IMR-90 (cell line): ENCODE results near the gene IAPP. TPM values are rescaled to one million over a fixed set of nuclear protein-coding genes. Genes with fewer than 3 reads are reported as not detected.

ENCODE experiments used
- ATAC-seq: fragments of 200-7000 bp; cut with Tn5 transposase; 2 replicates; pipeline ENCODE4 v1.9.1; 2020; ENCODE audit warnings: low read depth, mild to moderate bottlenecking, moderate library complexity
- BruUV-seq: library from RNA; stranded (reverse); fragments of 400-500 nt; replicated peaks from 2 replicates; lab custom pipeline; 2021; lab: Mats Ljungman, UMichigan
- CTCF ChIA-PET: fragments of 300-600 bp; formaldehyde crosslinking; extraction: SDS; loops from one replicate; lab custom pipeline; 2021; ENCODE audit warnings: antibody characterized with exemption; lab: Yijun Ruan, JAX
- POLR2A ChIA-PET: fragments of 300-600 bp; sonication (Branson Sonifier 250); formaldehyde crosslinking; loops from one replicate; lab custom pipeline; 2022; ENCODE audit warnings: antibody characterized with exemption; ENCODE audit not compliant: unreplicated experiment; lab: Charles Lee
- DNase-seq: peaks from one replicate; pipeline ENCODE4 v3.0.0; 2013
- H2AFZ ChIP-seq: replicated peaks from 2 replicates; pipeline ENCODE3; 2013; ENCODE audit warnings: low read length, mild to moderate bottlenecking; ENCODE audit not compliant: poor library complexity
- H2AK5ac ChIP-seq: 2 replicates; pipeline ENCODE4 v1.6.1; 2013; ENCODE audit warnings: low read depth, low read length, inconsistent platforms
- H2AK9ac ChIP-seq: replicated peaks from 2 replicates; pipeline ENCODE3; 2013; ENCODE audit warnings: mild to moderate bottlenecking, low read depth, low read length, moderate library complexity; ENCODE audit not compliant: poor library complexity
- H2BK120ac ChIP-seq: 2 replicates; pipeline ENCODE4 v1.6.1; 2013; ENCODE audit warnings: low read depth, low read length, inconsistent platforms
- H2BK15ac ChIP-seq: 3 replicates; pipeline ENCODE4 v1.6.1; 2013; ENCODE audit warnings: low read depth, low read length, inconsistent platforms
- H2BK20ac ChIP-seq: 2 replicates; pipeline ENCODE4 v1.6.1; 2013; ENCODE audit warnings: low read depth, mild to moderate bottlenecking, inconsistent platforms, low read length, moderate library complexity
- H2BK5ac ChIP-seq: 2 replicates; pipeline ENCODE4 v1.6.1; 2013; ENCODE audit warnings: mild to moderate bottlenecking, low read depth, low read length, inconsistent platforms; ENCODE audit not compliant: poor library complexity, severe bottlenecking
- H3K14ac ChIP-seq: replicated peaks from 2 replicates; pipeline ENCODE4 v1.6.1; 2013; ENCODE audit warnings: low read depth, low read length, inconsistent platforms
- H3K18ac ChIP-seq: 2 replicates; pipeline ENCODE4 v1.6.1; 2013; ENCODE audit warnings: low read depth, low read length, control low read depth
- H3K23ac ChIP-seq: 2 replicates; pipeline ENCODE4 v1.6.1; 2013; ENCODE audit warnings: low read depth, low read length, inconsistent platforms
- H3K27ac ChIP-seq: 2 replicates; pipeline ENCODE4 v1.5.1; 2013; ENCODE audit warnings: mild to moderate bottlenecking, control low read depth, low read length; ENCODE audit not compliant: insufficient read depth
- H3K27me3 ChIP-seq: 2 replicates; pipeline ENCODE4 v1.6.1; 2013; ENCODE audit warnings: low read length; ENCODE audit not compliant: control insufficient read depth, insufficient read depth
- H3K36me3 ChIP-seq: 2 replicates; pipeline ENCODE4 v1.6.1; 2013; ENCODE audit warnings: low read length, mixed read lengths; ENCODE audit not compliant: control insufficient read depth, insufficient read depth
- H3K4ac ChIP-seq: 2 replicates; pipeline ENCODE4 v1.6.1; 2013; ENCODE audit warnings: low read depth, low read length, inconsistent platforms
- H3K4me1 ChIP-seq: 2 replicates; pipeline ENCODE4 v1.6.1; 2013; ENCODE audit warnings: low read length, mixed read lengths; ENCODE audit not compliant: control insufficient read depth, insufficient read depth
- H3K4me2 ChIP-seq: 2 replicates; pipeline ENCODE4 v1.6.1; 2013; ENCODE audit warnings: low read depth, mild to moderate bottlenecking, control low read depth, low read length, moderate library complexity
- H3K4me3 ChIP-seq: 2 replicates; pipeline ENCODE4 v1.5.1; 2013; ENCODE audit warnings: low read depth, mild to moderate bottlenecking, control low read depth, low read length, moderate library complexity; ENCODE audit not compliant: insufficient read depth
- H3K56ac ChIP-seq: 2 replicates; pipeline ENCODE4 v1.6.1; 2013; ENCODE audit warnings: low read length, inconsistent platforms; ENCODE audit not compliant: insufficient read depth; ENCODE audit errors: extremely low read depth
- H3K79me1 ChIP-seq, 2 experiments: 2 replicates each; pipeline ENCODE4 v1.6.1; 2013; ENCODE audit warnings: low read length in 2 of 2, inconsistent platforms in 1 of 2, low read depth in 1 of 2
- H3K9ac ChIP-seq: 2 replicates; pipeline ENCODE4 v1.6.1; 2013; ENCODE audit warnings: low read depth, low read length, control low read depth
- H3K9me1 ChIP-seq: 2 replicates; pipeline ENCODE4 v1.6.1; 2013; ENCODE audit warnings: low read length, inconsistent platforms; ENCODE audit not compliant: insufficient read depth
- H3K9me3 ChIP-seq: 2 replicates; pipeline ENCODE4 v1.6.1; 2013; ENCODE audit warnings: low read length; ENCODE audit not compliant: control insufficient read depth, insufficient read depth
- H4K20me1 ChIP-seq: 2 replicates; pipeline ENCODE4 v1.6.1; 2013; ENCODE audit warnings: low read length, inconsistent platforms; ENCODE audit not compliant: insufficient read depth
- H4K5ac ChIP-seq: 2 replicates; pipeline ENCODE4 v1.6.1; 2013; ENCODE audit warnings: mild to moderate bottlenecking, low read depth, low read length, control low read depth
- H4K8ac ChIP-seq, 2 experiments: 2 replicates each; pipeline ENCODE4 v1.6.1; 2013; ENCODE audit warnings: low read depth in 2 of 2, low read length in 2 of 2, control low read depth in 1 of 2, inconsistent platforms in 1 of 2
- H4K91ac ChIP-seq: 2 replicates; pipeline ENCODE4 v1.6.1; 2013; ENCODE audit warnings: low read depth, low read length, inconsistent platforms; ENCODE audit not compliant: insufficient read depth
- BHLHE40 ChIP-seq: fragments of 150-350 bp; IDR thresholded peaks from 2 replicates; pipeline ENCODE4 v1.6.1; 2016; ENCODE audit warnings: mild to moderate bottlenecking, low read depth, low read length
- CEBPB ChIP-seq: IDR thresholded peaks from 2 replicates; pipeline ENCODE4 v1.6.1; 2012; ENCODE audit warnings: low read depth, low read length, improper control_type of control experiment
- CHD1 ChIP-seq: IDR thresholded peaks from 2 replicates; pipeline ENCODE4 v1.6.1; 2012; ENCODE audit warnings: low read depth, low read length, improper control_type of control experiment
- FOS ChIP-seq: fragments of 150-350 bp; IDR thresholded peaks from 2 replicates; pipeline ENCODE4 v1.6.1; 2016; ENCODE audit warnings: low read depth, low read length
- MAZ ChIP-seq: IDR thresholded peaks from 2 replicates; pipeline ENCODE4 v1.6.1; 2012; ENCODE audit warnings: low read depth, mild to moderate bottlenecking, low read length, improper control_type of control experiment, moderate library complexity, borderline replicate concordance
- MXI1 ChIP-seq: IDR thresholded peaks from 2 replicates; pipeline ENCODE4 v1.6.1; 2012; ENCODE audit warnings: low read depth, mild to moderate bottlenecking, low read length, moderate library complexity, borderline replicate concordance
- NFE2L2 ChIP-seq: fragments of 150-350 bp; IDR thresholded peaks from 2 replicates; pipeline ENCODE4 v1.6.1; 2016; ENCODE audit warnings: low read depth, mild to moderate bottlenecking, low read length
- POLR2A ChIP-seq: IDR thresholded peaks from 2 replicates; pipeline ENCODE4 v1.6.1; 2012; ENCODE audit warnings: mild to moderate bottlenecking, low read depth, low read length
- RAD21 ChIP-seq: IDR thresholded peaks from 2 replicates; pipeline ENCODE4 v1.6.1; 2012; ENCODE audit warnings: low read length, improper control_type of control experiment
- RCOR1 ChIP-seq: IDR thresholded peaks from 2 replicates; pipeline ENCODE4 v1.6.1; 2012; ENCODE audit warnings: mild to moderate bottlenecking, low read length, improper control_type of control experiment; ENCODE audit not compliant: insufficient replicate concordance
- RFX5 ChIP-seq: IDR thresholded peaks from 2 replicates; pipeline ENCODE4 v1.8.0; 2012; ENCODE audit warnings: low read depth, mild to moderate bottlenecking, low read length, moderate library complexity
- SMC3 ChIP-seq: fragments of 150-350 bp; IDR thresholded peaks from 2 replicates; pipeline ENCODE4 v1.6.1; 2016; ENCODE audit warnings: low read depth, mild to moderate bottlenecking, antibody characterized with exemption, low read length, moderate library complexity
- WGBS, 2 experiments: methylation state at CpG; one replicate each; pipeline versions ENCODE4 v1.1.5 to v1.1.7; 2013; ENCODE audit warnings: missing lambda C conversion rate in 2 of 2; ENCODE audit not compliant: insufficient read length in 1 of 2; ENCODE audit errors: extremely low coverage in 2 of 2; 5-methylcytosine and 5-hydroxymethylcytosine counted together
- dilution Hi-C: fragments of 300-500 bp; cut with HindIII; formaldehyde crosslinking; loops from one replicate; pipeline ENCODE4 v1.14.3; 2018; ENCODE audit warnings: low sequenced_read_pairs; ENCODE audit not compliant: unreplicated experiment
- in situ Hi-C: fragments of 300-500 bp; cut with MboI; formaldehyde crosslinking; loops from 3 replicates; pipeline ENCODE4 v1.14.3; 2019; ENCODE audit warnings: low sequenced_read_pairs, inconsistent platforms, mixed read lengths
- intact Hi-C: fragments of 100-400 bp; cut with micrococcal nuclease; formaldehyde crosslinking; loops from 2 replicates; pipeline ENCODE4 v1.10.0; 2022
- polyA plus RNA-seq, 3 experiments: library from polyadenylated mRNA; depleted of rRNA; stranded (reverse); fragments of >200 nt; gene quantifications; 2 replicates each; pipeline ENCODE4 v1.2.3, GENCODE V29; 2012; ENCODE audit warnings: low replicate concordance in 1 of 3
- total RNA-seq: library from RNA; depleted of rRNA; stranded (reverse); fragments of >200 nt; gene quantifications from 2 replicates; pipeline ENCODE4 v1.2.3, GENCODE V29; 2012
- TF ChIP-seq, protein P1 (sequence below): fragments of 150-350 bp; IDR thresholded peaks from 2 replicates; pipeline ENCODE4 v1.6.1; 2017; ENCODE audit warnings: mild to moderate bottlenecking, antibody characterized with exemption, low read length, low read depth
- TF ChIP-seq, protein P2 (sequence below): fragments of 150-350 bp; IDR thresholded peaks from 2 replicates; pipeline ENCODE4 v1.6.1; 2016; ENCODE audit warnings: low read depth, mild to moderate bottlenecking, low read length, moderate library complexity, borderline replicate concordance
- TF ChIP-seq, protein P3 (sequence below): conservative IDR thresholded peaks from 2 replicates; pipeline ENCODE4 v1.5.1; 2012; ENCODE audit warnings: mild to moderate bottlenecking, low read depth, low read length, improper control_type of control experiment

IAPP gene
- total and polyA plus RNA-seq, 2 of the 4 experiments (the other 2 are of a cell fraction): not detected

DNA sequence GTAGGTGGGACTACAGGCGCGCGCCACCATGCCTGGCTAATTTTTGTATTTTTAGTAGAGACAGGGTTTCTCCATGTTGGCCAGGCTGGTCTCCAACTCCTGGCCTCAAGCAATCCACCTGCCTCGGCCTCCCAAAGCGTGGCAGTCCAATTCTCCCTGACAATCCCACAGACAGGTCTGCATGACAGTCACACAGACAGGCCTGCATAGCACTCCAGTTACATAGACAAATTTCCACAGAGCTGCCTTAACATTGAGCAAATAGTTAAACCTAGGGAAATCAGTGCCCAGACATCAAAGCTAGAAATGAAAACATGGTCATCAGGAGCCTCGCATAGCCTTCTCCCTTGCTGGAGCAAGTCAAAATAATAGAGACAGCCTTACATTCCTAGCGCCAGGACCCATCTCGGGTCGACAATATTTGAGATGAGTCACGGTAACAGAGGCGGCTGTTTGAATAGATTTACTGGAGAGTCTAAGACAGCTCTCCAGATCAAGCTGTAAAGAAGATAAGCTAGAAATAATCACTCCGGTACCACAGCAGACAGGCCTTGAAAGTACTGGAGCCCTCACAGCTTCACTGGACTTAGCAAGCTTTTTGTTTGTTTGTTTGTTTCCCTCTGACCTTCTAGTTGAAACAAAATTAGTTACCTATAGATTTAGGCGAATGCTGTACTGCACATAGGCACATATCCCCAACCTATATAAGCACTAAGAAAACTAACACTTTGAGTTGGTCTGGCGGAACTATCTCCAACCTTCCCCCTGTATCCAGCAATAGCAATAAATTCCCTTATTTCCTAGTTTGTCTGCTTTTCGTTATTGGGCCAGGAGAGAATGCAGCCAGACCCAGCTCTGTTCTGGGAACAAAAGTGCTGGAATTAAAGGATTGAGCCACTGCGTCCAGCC, 40.9 kb downstream of the IAPP start:
- Histone ChIP-seq H2AFZ (no peak overlapping the region), H3K14ac (no peak overlapping the region), H3K4me1 (no peaks in the 10 kb centered on the region), H3K9ac (no peak overlapping the region), H3K4me3 (no peak overlapping the region), H3K23ac (no peak overlapping the region), H3K9me1 (no peaks in the 10 kb centered on the region), H3K27ac (no peak overlapping the region), H4K91ac (no peak overlapping the region), H4K5ac (no peak overlapping the region), H2BK15ac (no peak overlapping the region), H3K27me3 (no peaks in the 10 kb centered on the region), H3K9me3 (no peaks in the 10 kb centered on the region), H3K36me3 (no peaks in the 10 kb centered on the region), H2BK20ac (no peak overlapping the region), H2AK9ac (no peak overlapping the region), H3K4ac (no peak overlapping the region), H2AK5ac (no peak overlapping the region), H4K20me1 (no peaks in the 10 kb centered on the region), H3K79me1 (no peaks in the 10 kb centered on the region), H2BK120ac (no peak overlapping the region), H3K56ac (no peak overlapping the region), H2BK5ac (no peak overlapping the region), H3K18ac (no peak overlapping the region), H4K8ac (no peak overlapping the region), H3K4me2 (no peak overlapping the region)
- no TSS peak for BruUV-seq
- intact Hi-C loops: no loop called here
- in situ Hi-C loops: no loop called here
- dilution Hi-C loops: no loop called here
- ChIA-PET POLR2A (no interaction called here), CTCF (no interaction called here)
- DNase-seq (no peak), ATAC-seq (no peak)
- 64% methylated on average over 2 of the region's 16 CpGs; no CpG with 5 or more reads in 1 of the 2 experiments for whole genome bisulfite sequencing, 2 experiments
- TF ChIP-seq POLR2A (no peak), MXI1 (no peak), CEBPB (no peak), CHD1 (no peak), BHLHE40 (no peak), SMC3 (no peak), RFX5 (no peak), RAD21 (no peak), MAZ (no peak), RCOR1 (no peak), NFE2L2 (no peak), FOS (no peak)
- TF ChIP-seq, protein P1, sequence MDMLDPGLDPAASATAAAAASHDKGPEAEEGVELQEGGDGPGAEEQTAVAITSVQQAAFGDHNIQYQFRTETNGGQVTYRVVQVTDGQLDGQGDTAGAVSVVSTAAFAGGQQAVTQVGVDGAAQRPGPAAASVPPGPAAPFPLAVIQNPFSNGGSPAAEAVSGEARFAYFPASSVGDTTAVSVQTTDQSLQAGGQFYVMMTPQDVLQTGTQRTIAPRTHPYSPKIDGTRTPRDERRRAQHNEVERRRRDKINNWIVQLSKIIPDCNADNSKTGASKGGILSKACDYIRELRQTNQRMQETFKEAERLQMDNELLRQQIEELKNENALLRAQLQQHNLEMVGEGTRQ: no peak
- TF ChIP-seq, protein P2, sequence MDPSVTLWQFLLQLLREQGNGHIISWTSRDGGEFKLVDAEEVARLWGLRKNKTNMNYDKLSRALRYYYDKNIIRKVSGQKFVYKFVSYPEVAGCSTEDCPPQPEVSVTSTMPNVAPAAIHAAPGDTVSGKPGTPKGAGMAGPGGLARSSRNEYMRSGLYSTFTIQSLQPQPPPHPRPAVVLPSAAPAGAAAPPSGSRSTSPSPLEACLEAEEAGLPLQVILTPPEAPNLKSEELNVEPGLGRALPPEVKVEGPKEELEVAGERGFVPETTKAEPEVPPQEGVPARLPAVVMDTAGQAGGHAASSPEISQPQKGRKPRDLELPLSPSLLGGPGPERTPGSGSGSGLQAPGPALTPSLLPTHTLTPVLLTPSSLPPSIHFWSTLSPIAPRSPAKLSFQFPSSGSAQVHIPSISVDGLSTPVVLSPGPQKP: no peak
- TF ChIP-seq, protein P3, sequence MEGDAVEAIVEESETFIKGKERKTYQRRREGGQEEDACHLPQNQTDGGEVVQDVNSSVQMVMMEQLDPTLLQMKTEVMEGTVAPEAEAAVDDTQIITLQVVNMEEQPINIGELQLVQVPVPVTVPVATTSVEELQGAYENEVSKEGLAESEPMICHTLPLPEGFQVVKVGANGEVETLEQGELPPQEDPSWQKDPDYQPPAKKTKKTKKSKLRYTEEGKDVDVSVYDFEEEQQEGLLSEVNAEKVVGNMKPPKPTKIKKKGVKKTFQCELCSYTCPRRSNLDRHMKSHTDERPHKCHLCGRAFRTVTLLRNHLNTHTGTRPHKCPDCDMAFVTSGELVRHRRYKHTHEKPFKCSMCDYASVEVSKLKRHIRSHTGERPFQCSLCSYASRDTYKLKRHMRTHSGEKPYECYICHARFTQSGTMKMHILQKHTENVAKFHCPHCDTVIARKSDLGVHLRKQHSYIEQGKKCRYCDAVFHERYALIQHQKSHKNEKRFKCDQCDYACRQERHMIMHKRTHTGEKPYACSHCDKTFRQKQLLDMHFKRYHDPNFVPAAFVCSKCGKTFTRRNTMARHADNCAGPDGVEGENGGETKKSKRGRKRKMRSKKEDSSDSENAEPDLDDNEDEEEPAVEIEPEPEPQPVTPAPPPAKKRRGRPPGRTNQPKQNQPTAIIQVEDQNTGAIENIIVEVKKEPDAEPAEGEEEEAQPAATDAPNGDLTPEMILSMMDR: no peak
